GM12891 (cell line): Measurements from ENCODE around the gene HYAL2.

Experiments
- DNase-seq: peaks from one replicate; pipeline ENCODE4 v3.0.0; 2011; ENCODE audit warnings: low spot score; ENCODE audit not compliant: insufficient read length
- FAIRE-seq: peaks from 2 replicates; lab custom pipeline; 2011; peaks lifted over from hg19 to GRCh38; lab: Jason Lieb, UNC
- PAX5 ChIP-seq: IDR thresholded peaks from 2 replicates; pipeline ENCODE4 v1.6.1; 2011; ENCODE audit warnings: low read length, moderate library complexity, mild to moderate bottlenecking; ENCODE audit not compliant: insufficient read depth, severe bottlenecking
- POLR2A ChIP-seq: IDR thresholded peaks from 2 replicates; pipeline ENCODE4 v1.6.1; 2011; ENCODE audit warnings: low read depth, low read length, control low read depth
- POLR2AphosphoS5 ChIP-seq: IDR thresholded peaks from 2 replicates; pipeline ENCODE4 v1.6.1; 2011; ENCODE audit warnings: low read depth, low read length, control low read depth
- POU2F2 ChIP-seq: IDR thresholded peaks from 2 replicates; pipeline ENCODE4 v1.6.1; 2011; ENCODE audit warnings: low read depth, mild to moderate bottlenecking, control low read depth, low read length, moderate library complexity
- SPI1 ChIP-seq: IDR thresholded peaks from 2 replicates; pipeline ENCODE4 v1.6.1; 2011; ENCODE audit warnings: low read depth, low read length, control low read depth
- TAF1 ChIP-seq: IDR thresholded peaks from 2 replicates; pipeline ENCODE4 v1.6.1; 2011; ENCODE audit warnings: low read depth, low read length, control low read depth

The HYAL2 gene

DNA sequence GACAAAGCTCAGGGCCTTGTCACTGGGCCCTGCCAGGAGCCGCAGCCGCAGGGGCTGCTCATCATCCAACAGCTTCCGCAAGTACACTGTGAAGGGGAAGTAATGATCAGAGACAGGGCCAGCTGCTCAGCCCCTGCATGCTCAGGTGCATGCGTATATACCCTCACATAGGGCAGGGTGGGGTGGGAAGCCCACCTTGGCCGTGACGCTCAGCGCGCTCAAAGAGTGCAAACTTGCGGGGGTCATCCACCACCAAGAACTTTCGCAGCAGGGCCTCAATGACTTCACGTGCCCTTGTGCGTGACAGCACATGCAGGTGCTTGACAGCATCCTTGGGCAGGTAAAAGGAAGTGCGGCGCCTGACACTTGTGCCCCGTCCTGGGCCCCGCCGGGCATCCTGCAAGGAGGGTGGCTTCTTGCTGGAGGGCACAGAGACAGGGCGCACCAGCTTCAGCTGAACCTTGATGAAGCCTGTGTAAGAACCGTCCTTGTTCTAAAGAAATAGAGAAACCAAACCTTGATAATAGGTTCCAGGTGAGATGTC lies 8.9 kb upstream of the HYAL2 start:
- TF ChIP-seq POLR2AphosphoS5 (no peak), SPI1 (no peak), PAX5 (no peak), POLR2A (no peak), TAF1 (no peak), POU2F2 (no peak)
- FAIRE-seq: no peak

DNA sequence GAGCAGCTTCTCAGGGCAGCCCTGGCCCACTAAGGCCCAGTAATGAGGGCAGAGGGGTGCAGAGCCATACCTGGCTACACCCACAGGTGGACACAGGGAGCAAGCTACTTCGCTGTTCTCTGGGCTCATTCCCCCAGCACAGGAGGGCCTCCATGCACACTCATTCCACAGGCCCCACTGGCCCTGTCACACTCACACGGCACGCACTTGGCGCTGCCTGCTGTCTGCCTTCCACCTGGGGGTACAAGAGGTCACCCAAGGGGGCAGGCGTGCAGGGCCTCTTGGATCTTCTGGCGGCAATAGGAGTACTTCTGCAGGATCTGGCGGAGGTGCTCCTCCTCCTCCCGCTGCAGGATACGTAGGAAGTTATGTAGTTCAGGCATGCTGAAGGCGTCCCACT lies 7.8 kb upstream of the HYAL2 start:
- TF ChIP-seq TAF1: no peak
- no peak for TF ChIP-seq SPI1
- no peak for TF ChIP-seq POLR2A
- TF ChIP-seq POLR2AphosphoS5: no peak
- TF ChIP-seq PAX5: no peak
- TF ChIP-seq POU2F2: no peak
- DNase-seq (no peak), FAIRE-seq (no peak)

More for the DNA sequence above, 8.9 kb upstream of the HYAL2 start:
- no peak for DNase-seq

DNA sequence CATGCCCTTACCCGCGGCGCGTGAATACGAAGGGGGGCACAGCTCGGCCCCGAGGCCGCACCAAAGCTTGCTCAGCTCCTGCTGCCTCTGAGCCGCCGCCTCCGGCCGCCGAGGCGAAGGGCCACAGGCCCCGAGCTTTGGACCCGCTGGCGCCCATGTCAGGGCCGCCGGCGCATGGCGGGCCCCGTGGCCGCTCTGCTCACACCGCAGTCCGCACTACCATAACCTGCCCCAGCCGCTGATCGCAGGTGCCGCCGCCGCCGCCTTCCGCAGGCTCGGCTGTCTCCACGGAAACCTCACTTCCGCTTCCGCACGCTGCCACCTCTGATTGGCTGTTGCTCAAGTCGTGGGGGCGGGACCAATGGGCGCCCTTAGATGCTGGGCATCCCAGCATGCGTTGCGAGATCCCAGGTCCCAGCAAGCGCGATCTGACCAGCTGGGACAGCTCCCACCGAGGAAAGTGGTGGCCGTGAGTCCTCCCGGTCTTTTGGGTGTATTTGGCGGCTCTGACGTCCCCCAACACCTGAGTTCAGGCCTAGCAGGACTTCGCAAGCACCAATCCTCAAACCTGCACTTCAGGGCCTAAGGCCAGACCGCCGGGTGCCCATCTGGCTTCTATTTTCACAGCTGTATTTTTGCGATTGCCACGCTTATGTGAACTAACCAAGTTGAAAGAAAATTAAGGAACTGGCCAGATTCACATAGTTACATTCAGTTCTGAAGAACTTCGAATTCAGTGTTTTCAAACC lies 5.6 kb upstream of the HYAL2 start, which contains the start of gene TUSC2:
Gene TUSC2, minus strand, starts transcription at position 281 of the 749 bp plus-strand sequence. Its CDS starts 124 bp downstream, at position 157.
- peak; percentile 84 for TF ChIP-seq POLR2A
- TF ChIP-seq POLR2AphosphoS5: peak; percentile 82
- peak; percentile 83 for TF ChIP-seq TAF1
- peak; percentile 75 for TF ChIP-seq SPI1
- peak; percentile 50 for TF ChIP-seq POU2F2
- no peak for TF ChIP-seq PAX5
- FAIRE-seq: peak; percentile 99

DNA sequence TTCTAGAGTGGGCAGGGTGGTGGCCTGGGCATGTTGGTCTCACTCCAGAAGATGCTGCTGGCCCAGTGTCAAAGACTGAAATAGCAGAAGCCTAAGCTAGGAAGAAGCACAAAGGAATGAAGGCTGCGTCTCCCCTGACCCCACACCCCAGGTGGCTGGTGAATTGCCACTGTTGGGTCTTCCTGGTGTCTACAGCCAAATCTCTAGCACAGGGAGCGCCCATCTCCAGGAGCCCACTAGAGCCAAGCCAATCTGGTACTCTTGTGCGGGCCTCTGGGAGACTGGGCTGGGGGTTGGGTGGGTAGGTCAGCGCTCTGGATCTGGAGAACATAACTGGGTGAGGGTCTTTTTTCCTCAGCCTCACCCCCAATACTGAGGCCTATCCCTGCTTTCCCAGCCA lies 4.6 kb upstream of the HYAL2 start:
- TF ChIP-seq TAF1 (no peak), POU2F2 (no peak), POLR2AphosphoS5 (no peak), SPI1 (no peak), PAX5 (no peak), POLR2A (no peak)
- DNase-seq (no peak), FAIRE-seq (no peak)

More for the DNA sequence above, 5.6 kb upstream of the HYAL2 start, which contains the start of gene TUSC2:
- DNase-seq: peak; percentile 96

DNA sequence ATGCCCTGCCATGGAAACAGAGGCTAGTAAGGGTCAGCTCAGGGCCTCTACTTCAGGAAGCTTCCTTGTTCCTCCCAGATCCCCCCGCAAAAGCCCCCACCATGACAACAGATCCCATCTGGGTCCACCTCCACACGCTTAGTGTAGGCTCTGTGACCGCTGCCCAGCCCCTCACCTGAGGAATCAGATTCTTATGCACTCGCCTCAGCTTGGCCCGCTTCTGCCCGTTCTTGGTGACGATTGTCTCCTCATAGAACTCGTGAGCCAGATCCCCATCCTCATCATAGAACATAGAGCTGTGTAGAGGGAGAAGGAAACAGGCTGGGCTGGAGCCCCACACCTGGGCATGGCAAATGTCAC lies 3.6 kb upstream of the HYAL2 start:
- no peak for FAIRE-seq

DNA sequence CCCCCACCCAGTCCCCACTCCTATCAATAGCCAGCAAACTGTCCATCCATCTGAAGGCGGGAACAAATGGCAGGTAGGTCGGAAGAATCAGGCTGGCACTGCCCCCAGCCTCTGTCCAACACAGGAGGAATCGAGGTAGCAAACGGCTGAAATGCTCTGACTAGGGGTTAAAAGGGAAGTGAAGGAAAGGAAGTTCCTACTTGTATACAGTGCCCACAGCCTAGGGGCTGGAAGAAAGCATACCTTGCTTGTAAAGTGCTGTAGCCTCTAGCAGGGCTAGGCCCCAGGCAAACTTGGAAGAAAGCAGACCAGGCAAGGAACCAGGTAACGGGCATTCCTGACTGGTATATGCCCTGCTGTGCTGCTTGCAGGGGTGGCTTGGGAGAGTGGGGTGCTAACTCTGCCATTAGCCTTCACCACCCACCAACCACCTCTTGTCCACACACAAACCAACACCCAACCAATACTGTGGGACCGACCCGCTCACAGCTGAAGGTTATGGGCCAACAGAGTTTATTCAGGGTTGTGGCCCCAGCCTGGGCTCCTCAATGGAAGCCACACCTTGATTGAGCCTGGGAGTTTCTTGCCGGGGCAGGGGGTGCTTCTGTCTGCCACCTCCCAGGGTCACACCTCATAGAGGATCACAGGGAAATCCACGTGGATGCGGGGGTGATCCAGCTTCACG lies 3.1 kb upstream of the HYAL2 start:
- no peak for FAIRE-seq
- no peak for DNase-seq
- no peak for TF ChIP-seq SPI1
- no peak for TF ChIP-seq POU2F2

More for the DNA sequence above, 3.6 kb upstream of the HYAL2 start:
- no peak for DNase-seq
- no peak for TF ChIP-seq TAF1
- no peak for TF ChIP-seq POLR2AphosphoS5

DNA sequence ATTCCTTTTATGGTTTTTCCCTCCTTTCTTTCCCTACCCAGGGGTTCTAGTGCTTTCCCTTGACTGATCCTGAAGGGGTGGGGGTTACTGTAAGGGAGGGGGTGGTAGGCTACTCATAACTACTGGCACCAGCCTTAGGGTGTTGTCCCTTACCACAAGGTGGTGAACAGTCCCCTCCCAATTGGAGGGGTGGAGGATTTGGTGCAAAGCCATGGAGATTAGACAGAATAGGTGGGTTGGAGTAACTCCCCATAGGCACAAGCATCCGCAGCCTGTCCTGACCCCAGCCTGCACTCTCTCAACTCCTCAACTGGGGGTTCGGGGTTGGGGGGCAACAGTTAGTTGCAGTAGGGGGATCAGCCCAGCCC lies 2.6 kb upstream of the HYAL2 start:
- FAIRE-seq: no peak
- TF ChIP-seq SPI1 (no peak), POU2F2 (no peak), POLR2AphosphoS5 (no peak), TAF1 (no peak), POLR2A (no peak), PAX5 (no peak)
- DNase-seq: no peak

DNA sequence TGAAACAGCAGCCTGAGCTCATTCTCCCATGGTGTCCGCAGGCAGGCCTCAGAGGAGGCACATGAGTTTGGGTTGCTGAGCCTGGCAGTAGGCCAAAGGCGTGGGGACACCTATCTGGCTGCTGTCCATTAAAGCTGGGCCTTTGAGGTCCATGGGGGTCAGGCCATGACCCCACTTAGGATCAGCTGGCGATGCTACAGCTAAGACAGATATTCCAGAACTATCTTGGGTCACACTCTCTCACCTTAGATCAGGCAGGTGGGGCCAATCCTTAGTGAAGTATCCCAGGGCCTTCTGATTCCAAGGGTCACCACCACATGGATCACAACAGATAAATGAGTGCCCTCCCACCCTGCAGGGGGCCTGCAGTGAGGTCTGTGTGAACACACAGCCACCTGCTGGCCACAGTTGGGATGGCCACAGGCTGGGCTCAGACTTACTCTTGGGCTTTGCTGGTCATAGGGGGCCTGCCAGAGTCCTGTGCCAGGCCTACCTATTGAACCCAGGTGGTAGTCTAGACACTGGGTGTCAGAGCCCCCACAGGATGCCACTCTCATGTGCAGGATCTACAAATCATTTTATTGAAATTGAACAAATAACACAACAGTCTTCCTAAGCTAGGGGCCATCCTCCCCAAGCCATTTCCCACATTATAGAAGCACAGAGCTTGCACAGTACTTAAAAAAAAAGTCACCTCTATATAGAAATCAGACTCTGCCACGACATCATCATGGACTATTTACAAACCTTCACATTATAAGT lies 2.0 kb upstream of the HYAL2 start:
- no peak for TF ChIP-seq POU2F2
- TF ChIP-seq POLR2AphosphoS5: no peak
- no peak for TF ChIP-seq SPI1
- TF ChIP-seq TAF1: no peak
- no peak for TF ChIP-seq POLR2A
- TF ChIP-seq PAX5: no peak
- FAIRE-seq (peak; percentile 79), DNase-seq (no peak)

DNA sequence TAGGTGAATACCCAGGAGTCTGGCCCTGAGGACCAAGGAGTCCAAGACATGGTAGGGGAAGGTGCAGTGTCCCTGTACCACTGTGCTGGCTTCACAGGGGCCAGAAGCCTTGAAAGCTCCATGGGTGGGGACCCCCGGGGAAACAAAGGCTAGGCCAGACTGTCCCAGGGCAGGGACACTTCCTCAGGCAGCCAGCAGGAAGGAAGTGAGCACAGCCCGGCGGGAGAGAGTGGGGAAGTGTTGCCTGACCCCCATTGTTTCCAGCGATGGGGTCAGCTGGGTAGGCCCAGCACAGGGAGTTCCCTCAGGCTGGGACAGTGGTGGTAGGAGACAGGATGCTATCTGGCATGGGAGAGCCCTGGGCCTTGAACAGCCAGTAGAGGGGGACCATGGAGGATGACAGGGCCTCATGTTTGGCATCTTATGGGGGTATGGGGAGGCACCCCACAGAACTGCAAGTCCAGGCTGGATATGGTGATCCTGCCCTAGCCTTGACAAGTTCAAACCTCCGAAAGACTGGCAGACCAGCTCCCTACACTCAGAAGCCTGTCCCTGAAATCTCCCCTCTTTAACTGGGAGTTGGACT lies 1.2 kb upstream of the HYAL2 start:
- no peak for TF ChIP-seq PAX5
- no peak for TF ChIP-seq SPI1
- no peak for TF ChIP-seq POU2F2
- TF ChIP-seq POLR2AphosphoS5: no peak
- no peak for TF ChIP-seq TAF1
- no peak for TF ChIP-seq POLR2A
- no peak for FAIRE-seq

More for the DNA sequence above, 1.2 kb upstream of the HYAL2 start:
- no peak for DNase-seq
